ENCODE data around the gene FAM162A. TPM values are rescaled to one million over a fixed set of nuclear protein-coding genes. Genes with fewer than 3 reads are reported as not detected.

The FAM162A gene, protein sequence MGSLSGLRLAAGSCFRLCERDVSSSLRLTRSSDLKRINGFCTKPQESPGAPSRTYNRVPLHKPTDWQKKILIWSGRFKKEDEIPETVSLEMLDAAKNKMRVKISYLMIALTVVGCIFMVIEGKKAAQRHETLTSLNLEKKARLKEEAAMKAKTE
- total RNA-seq (2011; cell fraction: chromatin; rRNA removed; ENCODE audit: low replicate concordance), result 10.4 and 24.6 TPM in 2 replicates
- total RNA-seq (2011; cell fraction: nucleolus; rRNA removed), result 8.3 and 12.4 TPM in 2 replicates
- 16.4 and 29.3 TPM in 2 replicates for total RNA-seq (2011; cell fraction: nucleoplasm; rRNA removed)
- total RNA-seq (2014; rRNA removed) (37.5 and 62.6 TPM in 2 replicates), total RNA-seq (2014; rRNA removed; fragmentation: Illumina TruSeq; extraction: Trizol) (103 TPM in 2 replicates), total RNA-seq (2015; rRNA removed; fragmentation: Illumina TruSeq; extraction: Trizol) (76.5 and 77.6 TPM in 2 replicates), total RNA-seq (2021) (64.9 and 77.7 TPM in 2 replicates), polyA plus RNA-seq (2011; rRNA removed) (171 and 191 TPM in 2 replicates), polyA plus RNA-seq (2014; fragmentation: Illumina TruSeq; extraction: Trizol) (101 TPM in 2 replicates), polyA plus RNA-seq (2014; fragmentation: Nextera tagmentation; extraction: Ambion mirVana) (100 to 1,000 TPM; 208 to 211 TPM), polyA plus RNA-seq (2014; rRNA removed) (89.4 and 106 TPM in 2 replicates), polyA minus RNA-seq (2011; rRNA and poly(A)+ RNA removed) (85.8 and 91.9 TPM in 2 replicates), Bru-seq, nascent RNA (percentile 76 among the genes with signal in this experiment), BruChase-seq, experiment 1, labeled RNA remaining after a 2-hour chase (percentile 68 among the genes with signal in this experiment), BruChase-seq, experiment 2, labeled RNA remaining after a 6-hour chase (percentile 67 among the genes with signal in this experiment)
- polyA plus RNA-seq (2011; cell fraction: cytosol; rRNA removed), result 32.1 and 58.5 TPM in 2 replicates
- 49.2 and 82.2 TPM in 2 replicates for polyA plus RNA-seq (2011; cell fraction: nucleus; rRNA removed)
- 43.2 and 84.0 TPM in 2 replicates for polyA plus RNA-seq (2012)
- 17.7 and 22.1 TPM in 2 replicates for polyA minus RNA-seq (2011; cell fraction: cytosol; rRNA and poly(A)+ RNA removed)
- polyA minus RNA-seq (2011; cell fraction: nucleus; rRNA and poly(A)+ RNA removed), result 9.4 and 16.8 TPM in 2 replicates
- long read RNA-seq, experiment 1, transcript FAM162A-203 (5 exons, 3,052 nt), result major isoform, 128 of 208 reads
- long read RNA-seq, experiment 1, partial matches to known transcripts, result 3 of 208 reads
- long read RNA-seq, experiment 1, other reads (novel, unspliced or antisense), result 74 of 208 reads
- long read RNA-seq, experiment 2, transcript FAM162A-203 (5 exons, 3,052 nt), result major isoform, 97 of 114 reads
- long read RNA-seq, experiment 2, partial matches to known transcripts, result 11 of 114 reads
- long read RNA-seq, experiment 2, other reads (novel, unspliced or antisense), result 6 of 114 reads
- long read RNA-seq, experiment 3, transcript FAM162A-203 (5 exons, 3,052 nt), result major isoform, 100 of 105 reads
- long read RNA-seq, experiment 3, partial matches to known transcripts, result 1 of 105 reads
- long read RNA-seq, experiment 3, other reads (novel, unspliced or antisense), result 2 of 105 reads

DNA sequence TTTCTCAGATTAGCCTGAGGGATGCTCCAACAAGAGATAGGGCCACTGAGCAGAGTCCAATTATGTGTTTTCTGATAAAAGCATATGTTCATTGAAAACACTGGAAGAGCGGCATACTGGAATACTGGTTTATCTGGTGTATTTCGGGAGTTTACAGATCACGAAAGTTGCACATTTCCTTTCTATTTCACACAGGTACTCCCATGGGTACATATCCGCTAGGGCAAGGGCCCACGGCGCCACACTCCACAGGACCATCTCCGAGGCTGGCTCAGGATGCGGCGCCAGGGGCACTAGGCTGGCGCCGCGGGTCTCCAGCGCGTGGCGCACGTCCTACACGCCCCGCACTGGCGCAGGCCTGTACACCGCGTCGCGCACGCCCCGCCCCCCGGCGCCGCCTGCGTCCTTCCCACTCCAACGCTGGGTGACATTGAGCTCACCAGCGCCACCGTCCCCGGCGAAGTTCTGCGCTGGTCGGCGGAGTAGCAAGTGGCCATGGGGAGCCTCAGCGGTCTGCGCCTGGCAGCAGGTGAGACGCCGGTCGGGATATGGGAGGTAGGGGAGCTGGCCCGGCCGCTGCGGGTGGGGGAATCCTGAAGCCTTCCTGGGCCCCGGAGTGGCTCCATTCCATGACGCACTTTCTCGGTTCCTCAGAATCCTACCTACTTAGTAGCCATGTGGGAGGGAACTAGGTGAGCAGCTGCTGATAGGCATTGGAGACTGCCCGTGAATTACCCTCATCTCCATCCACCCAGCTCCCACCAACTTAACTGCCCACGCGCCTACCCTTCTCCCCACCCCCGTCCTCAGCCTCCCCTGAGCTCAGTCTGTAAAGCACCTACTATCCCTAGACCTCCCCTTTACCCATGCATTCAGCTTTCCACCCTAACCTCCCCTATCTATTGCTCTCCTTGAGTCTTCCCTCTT lies at the start of gene FAM162A:
FAM162A (plus strand) TSS at position 412 of the 927 bp plus-strand sequence; CDS start at position 496, 84 bp downstream.
- peak within 1 kb of the TSS; percentile 85 to 94 for H3K9ac ChIP-seq (ENCODE audit: insufficient read depth in 1 of 2, low read depth in 2 of 2, low read length in 2 of 2)
- CTCF ChIA-PET (ENCODE audit: low intra/inter-chr PET ratio), result interaction anchor here (1.2 kb wide), 1 partner anchor 295 kb away, joined by 3 read pairs; no protein-coding TSS in a partner anchor
- intact Hi-C loops (cut with micrococcal nuclease) (no loop called here), in situ Hi-C loops (cut with MboI) (no loop called here)
- H3K4me3 ChIP-seq, result peak within 1 kb of the TSS; percentile 97
- peaks cover 94% of the 10 kb centered on the region for H3K79me2 ChIP-seq (ENCODE audit: control insufficient read depth, insufficient read depth, low read length)
- ATAC-seq (peak; percentile 98), FAIRE-seq (peak; percentile 67), DNase-seq (ENCODE audit: extremely low read depth in 1 of 4, low spot score in 3 of 4) (peak; percentile 77 to 94 (median 81))
- no TSS peak for BruUV-seq (replicated peaks)
- peak within 1 kb of the TSS; percentile 95 for H2AFZ ChIP-seq (ENCODE audit: low read depth, low read length)
- peaks cover 45% of the 10 kb centered on the region for H3K36me3 ChIP-seq (ENCODE audit: control insufficient read depth, insufficient read depth, low read length)
- H3K4me1 ChIP-seq (replicated peaks in 1 of 2; ENCODE audit: control insufficient read depth in 2 of 2, insufficient read depth in 2 of 2, low read length in 2 of 2), result peaks cover 0 to 6% of the 10 kb centered on the region in 2 experiments; a peak in 2 of 5 replicates
- no peaks in the 10 kb centered on the region for H3K27me3 ChIP-seq (ENCODE audit: control insufficient read depth in 2 of 2, insufficient read depth in 2 of 2, low read length in 2 of 2)
- H3K9me1 ChIP-seq (ENCODE audit: control insufficient read depth, insufficient read depth, low read length), result no peaks in the 10 kb centered on the region
- no peaks in the 10 kb centered on the region for H4K20me1 ChIP-seq (replicated peaks; ENCODE audit: control insufficient read depth, insufficient read depth, low read length)
- peak within 1 kb of the TSS; percentile 85 for H3K4me2 ChIP-seq (ENCODE audit: insufficient read depth, low read length)
- H3K27ac ChIP-seq (ENCODE audit: extremely low read depth, low read depth, low read length), result peak within 1 kb of the TSS; percentile 73
- no peaks in the 10 kb centered on the region for H3K9me3 ChIP-seq (replicated peaks; ENCODE audit: control insufficient read depth, insufficient read depth, low read depth, low read length)
- POLR2A ChIA-PET, result interaction anchor here (0.5 to 2.8 kb wide), 6 partner anchors 9 to 895 kb away, joined by 3 to 10 read pairs (median 3); partner anchors contain the start of genes HSPBAP1 and WDR5B
- WGBS (ENCODE audit: insufficient coverage, low coverage, missing lambda C conversion rate), result under 1% methylated on average over 35 of the region's 52 CpGs
- TF ChIP-seq SIN3B (IDR thresholded peaks at IDR 0.05; ENCODE audit: low read depth) (peak; percentile 60; the same call in 1 of the 2 replicates), ZNF507 (tag; conservative IDR thresholded peaks at IDR 0.05) (no peak), PML (IDR thresholded peaks at IDR 0.05; ENCODE audit: low read length) (no peak), MBD2 (IDR thresholded peaks at IDR 0.05; ENCODE audit: borderline replicate concordance, low read depth) (peak; percentile 66), TAF15 (IDR thresholded peaks at IDR 0.05; ENCODE audit: low read depth, low read length) (no peak), HMGN3 (IDR thresholded peaks at IDR 0.05; ENCODE audit: borderline replicate concordance, extremely low read depth, insufficient read length, low read depth, low read length) (peak; percentile 89), ATF2 (CRISPR knock-in tag; IDR thresholded peaks at IDR 0.05) (no peak), TBP (optimal IDR thresholded peaks at IDR 0.05; ENCODE audit: low read depth, low read length) (peak; percentile 81), NFATC3 (IDR thresholded peaks at IDR 0.05) (no peak), RBM34 (IDR thresholded peaks at IDR 0.05; ENCODE audit: borderline replicate concordance, insufficient read depth, low read length) (no peak), L3MBTL2 (IDR thresholded peaks at IDR 0.05) (peak; percentile 73), CREM (IDR thresholded peaks at IDR 0.05; ENCODE audit: low read depth) (peak; percentile 93)
- TF ChIP-seq, protein P1, sequence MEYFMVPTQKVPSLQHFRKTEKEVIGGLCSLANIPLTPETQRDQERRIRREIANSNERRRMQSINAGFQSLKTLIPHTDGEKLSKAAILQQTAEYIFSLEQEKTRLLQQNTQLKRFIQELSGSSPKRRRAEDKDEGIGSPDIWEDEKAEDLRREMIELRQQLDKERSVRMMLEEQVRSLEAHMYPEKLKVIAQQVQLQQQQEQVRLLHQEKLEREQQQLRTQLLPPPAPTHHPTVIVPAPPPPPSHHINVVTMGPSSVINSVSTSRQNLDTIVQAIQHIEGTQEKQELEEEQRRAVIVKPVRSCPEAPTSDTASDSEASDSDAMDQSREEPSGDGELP (CRISPR knock-in tag; IDR thresholded peaks at IDR 0.05; ENCODE audit: borderline replicate concordance), result peak; percentile 75

Data from K562 (cell line).